Gastroesophageal sphincter (tissue), 4 donors: ENCODE results near the gene CDH3. TPM values are rescaled to one million over a fixed set of nuclear protein-coding genes. Genes with fewer than 3 reads are reported as not detected.

ENCODE experiments used
- ATAC-seq: fragments of 150-250 bp; one replicate; pipeline ENCODE4 v1.9.1; 2016; ENCODE audit warnings: mild to moderate bottlenecking, moderate library complexity
- H3K27ac ChIP-seq, 4 donors: fragments of 200-600 bp; sonication (generic) in 3 of 4; 1 replicate in 3 of 4; 2 replicates in 1 of 4; pipeline ENCODE4 v1.5.1; 2016 to 2019
- H3K27me3 ChIP-seq: fragments of 200-600 bp; sonication (generic); one replicate; pipeline ENCODE4 v1.5.1; 2019
- H3K36me3 ChIP-seq, 2 donors: fragments of 200-600 bp; sonication (generic); one replicate each; pipeline ENCODE4 v1.5.1; 2019; ENCODE audit warnings: control low read depth in 1 of 2
- H3K4me1 ChIP-seq, 3 donors: fragments of 200-600 bp; sonication (generic); 1 replicate in 2 of 3; 2 replicates in 1 of 3; pipeline ENCODE4 v1.5.1; 2016 to 2019; ENCODE audit warnings: control low read depth in 2 of 3
- H3K4me3 ChIP-seq, 2 donors: fragments of 200-600 bp; sonication (generic); one replicate each; pipeline ENCODE4 v1.5.1; 2019; ENCODE audit warnings: mild to moderate bottlenecking in 1 of 2, moderate library complexity in 1 of 2
- H3K9me3 ChIP-seq, 3 donors: fragments of 200-600 bp; sonication (generic); one replicate each; pipeline ENCODE4 v1.5.1; 2017 to 2019; ENCODE audit warnings: control low read depth in 2 of 3
- EP300 ChIP-seq: sonication (generic); formaldehyde crosslinking; IDR thresholded peaks from one replicate; pipeline ENCODE4 v1.6.1; 2017; ENCODE audit warnings: antibody characterized with exemption, mild to moderate bottlenecking
- POLR2A ChIP-seq, 2 donors: fragments of 450-650 bp; IDR thresholded peaks; one replicate each; pipeline ENCODE4 v1.6.1; 2017; ENCODE audit warnings: antibody characterized with exemption in 2 of 2, mild to moderate bottlenecking in 2 of 2, moderate library complexity in 1 of 2
- POLR2AphosphoS5 ChIP-seq: sonication (generic); formaldehyde crosslinking; IDR thresholded peaks from one replicate; pipeline ENCODE4 v1.6.1; 2017; ENCODE audit warnings: antibody characterized with exemption
- WGBS, 2 donors: methylation state at CpG; one replicate each; pipeline ENCODE4 v1.1.5; 2018; ENCODE audit warnings: low coverage in 1 of 2; 5-methylcytosine and 5-hydroxymethylcytosine counted together
- total RNA-seq, 4 donors: library from RNA; depleted of rRNA; stranded (reverse); fragments of >200 nt; gene quantifications; one replicate each; pipeline ENCODE4 v1.1.0, GENCODE V29; 2016
- TF ChIP-seq, protein P1 (sequence below), 4 experiments: fragments of 200-600 bp in 2 of 4; fragments of 450-650 bp in 2 of 4; sonication (generic) in 1 of 4; IDR thresholded peaks; one replicate each; pipeline ENCODE4 v1.5.1; 2017 to 2019; ENCODE audit warnings: antibody characterized with exemption in 4 of 4, mild to moderate bottlenecking in 2 of 4, moderate library complexity in 2 of 4

CDH3 gene
- total RNA-seq, 4 donors from 2014 or later = 0.12 to 10.3 (median 4.6) TPM

- no peak overlapping the region for H3K4me3 ChIP-seq
- 33 to 61% methylated on average over 1 to 6 of the region's 6 CpGs for WGBS, 2 donors
- TF ChIP-seq POLR2AphosphoS5 = no peak
- TF ChIP-seq EP300 = no peak
- TF ChIP-seq, protein P1, sequence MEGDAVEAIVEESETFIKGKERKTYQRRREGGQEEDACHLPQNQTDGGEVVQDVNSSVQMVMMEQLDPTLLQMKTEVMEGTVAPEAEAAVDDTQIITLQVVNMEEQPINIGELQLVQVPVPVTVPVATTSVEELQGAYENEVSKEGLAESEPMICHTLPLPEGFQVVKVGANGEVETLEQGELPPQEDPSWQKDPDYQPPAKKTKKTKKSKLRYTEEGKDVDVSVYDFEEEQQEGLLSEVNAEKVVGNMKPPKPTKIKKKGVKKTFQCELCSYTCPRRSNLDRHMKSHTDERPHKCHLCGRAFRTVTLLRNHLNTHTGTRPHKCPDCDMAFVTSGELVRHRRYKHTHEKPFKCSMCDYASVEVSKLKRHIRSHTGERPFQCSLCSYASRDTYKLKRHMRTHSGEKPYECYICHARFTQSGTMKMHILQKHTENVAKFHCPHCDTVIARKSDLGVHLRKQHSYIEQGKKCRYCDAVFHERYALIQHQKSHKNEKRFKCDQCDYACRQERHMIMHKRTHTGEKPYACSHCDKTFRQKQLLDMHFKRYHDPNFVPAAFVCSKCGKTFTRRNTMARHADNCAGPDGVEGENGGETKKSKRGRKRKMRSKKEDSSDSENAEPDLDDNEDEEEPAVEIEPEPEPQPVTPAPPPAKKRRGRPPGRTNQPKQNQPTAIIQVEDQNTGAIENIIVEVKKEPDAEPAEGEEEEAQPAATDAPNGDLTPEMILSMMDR (IDR thresholded peaks at IDR 0.05) = no peak
- TF ChIP-seq POLR2A (IDR thresholded peaks at IDR 0.05) = no peak
- H3K27me3 ChIP-seq = peaks cover 24% of the 10 kb centered on the region
- H3K36me3 ChIP-seq = no peaks in the 10 kb centered on the region
- ATAC-seq = no peak
- peaks cover 0 to 11% (median 0%) of the 10 kb centered on the region in 3 donors for H3K4me1 ChIP-seq
- H3K9me3 ChIP-seq = no peaks in the 10 kb centered on the region
- H3K27ac ChIP-seq = no peak overlapping the region
These were observed 10.7 kb downstream of the CDH3 start for GRCh38 chr16:68655806-68656205.

- 38% methylated on average over 1 of the region's 2 CpGs; no CpG with 5 or more reads in 1 of the 2 donors for WGBS, 2 donors
- Histone ChIP-seq H3K36me3 (no peaks in the 10 kb centered on the region), H3K9me3 (no peaks in the 10 kb centered on the region), H3K27me3 (peaks cover 21% of the 10 kb centered on the region), H3K4me3 (no peak overlapping the region), H3K4me1 (peaks cover 0 to 11% (median 0%) of the 10 kb centered on the region in 3 donors), H3K27ac (no peak overlapping the region)
- TF ChIP-seq POLR2AphosphoS5 (no peak), EP300 (no peak), POLR2A (IDR thresholded peaks at IDR 0.05) (no peak)
- TF ChIP-seq, protein P1 (IDR thresholded peaks at IDR 0.05) = no peak
- no peak for ATAC-seq
These were observed 11.6 kb downstream of the CDH3 start for GRCh38 chr16:68656751-68657150.

- 19 to 29% methylated on average over 7 of the region's 13 CpGs for WGBS, 2 donors
- no peaks in the 10 kb centered on the region for H3K36me3 ChIP-seq
- no peak overlapping the region for H3K27ac ChIP-seq
- no peaks in the 10 kb centered on the region for H3K9me3 ChIP-seq
- H3K27me3 ChIP-seq = peaks cover 32% of the 10 kb centered on the region
- H3K4me1 ChIP-seq = peaks cover 0 to 11% (median 0%) of the 10 kb centered on the region in 3 donors
- H3K4me3 ChIP-seq = no peak overlapping the region
- no peak for ATAC-seq
- no peak for TF ChIP-seq POLR2AphosphoS5
- TF ChIP-seq POLR2A (IDR thresholded peaks at IDR 0.05) = no peak
- TF ChIP-seq, protein P1 (IDR thresholded peaks at IDR 0.05) = no peak
- TF ChIP-seq EP300 = no peak
These were observed 13.3 kb downstream of the CDH3 start for GRCh38 chr16:68658341-68658973.

DNA sequence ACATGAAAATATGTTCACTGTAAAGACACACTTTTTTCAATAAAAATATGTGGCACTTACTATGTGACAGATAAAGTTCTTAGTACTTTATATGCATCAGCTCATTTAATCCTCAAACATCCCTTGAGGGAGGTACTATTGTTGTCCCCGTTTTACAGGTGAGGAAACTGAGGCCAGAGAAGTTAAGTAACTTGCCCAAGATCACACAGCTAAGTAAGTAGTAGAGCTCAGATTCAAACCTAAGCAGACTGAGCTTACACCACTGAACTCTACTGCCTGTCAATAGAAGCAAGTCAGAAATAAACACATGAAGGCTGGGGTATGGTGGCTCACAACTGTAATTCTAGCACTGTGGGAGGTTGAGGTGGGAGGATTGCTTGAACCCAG lies 13.9 kb downstream of the CDH3 start:
- H3K4me1 ChIP-seq = peaks cover 0 to 11% (median 0%) of the 10 kb centered on the region in 3 donors
- no peak for TF ChIP-seq POLR2A (IDR thresholded peaks at IDR 0.05)
- TF ChIP-seq POLR2AphosphoS5 = no peak
- no peak for TF ChIP-seq EP300
- TF ChIP-seq, protein P1 (IDR thresholded peaks at IDR 0.05) = no peak
- no peaks in the 10 kb centered on the region for H3K9me3 ChIP-seq
- no peak for ATAC-seq
- H3K4me3 ChIP-seq = no peak overlapping the region
- no peaks in the 10 kb centered on the region for H3K36me3 ChIP-seq
- WGBS, 2 donors = 42 to 57% methylated on average over 1 of the region's 1 CpG
- H3K27me3 ChIP-seq = peaks cover 32% of the 10 kb centered on the region
- no peak overlapping the region for H3K27ac ChIP-seq
